ENCODE data around the gene AP4B1. TPM values are rescaled to one million over a fixed set of nuclear protein-coding genes. Genes with fewer than 3 reads are reported as not detected.

Gene AP4B1
- total and polyA plus RNA-seq, 2 of the 13 experiments (the other 11 are each of a cell fraction or from before 2014, with no cell fraction given) = 8.5 to 12.0 TPM

GRCh38 chr1:113872219-113872935 lies 32.2 kb downstream of the AP4B1 start (continued):
- no peak for TF ChIP-seq ZNF614 (CRISPR knock-in tag; IDR thresholded peaks at IDR 0.05; ENCODE audit: borderline replicate concordance)
- TF ChIP-seq THRA (CRISPR knock-in tag; IDR thresholded peaks at IDR 0.05; ENCODE audit: borderline replicate concordance) = no peak
- no peak for TF ChIP-seq ZNF335 (CRISPR knock-in tag; IDR thresholded peaks at IDR 0.05)
- TF ChIP-seq ZNF558 (CRISPR knock-in tag; IDR thresholded peaks at IDR 0.05; ENCODE audit: borderline replicate concordance) = no peak
- no peak for TF ChIP-seq THAP8 (CRISPR knock-in tag; IDR thresholded peaks at IDR 0.05; ENCODE audit: borderline replicate concordance)
- TF ChIP-seq ZNF547 (CRISPR knock-in tag; IDR thresholded peaks at IDR 0.05) = no peak
- TF ChIP-seq PREB (CRISPR knock-in tag; IDR thresholded peaks at IDR 0.05) = no peak
- no peak for TF ChIP-seq ZNF674 (CRISPR knock-in tag; IDR thresholded peaks at IDR 0.05; ENCODE audit: low read depth)
- TF ChIP-seq, protein P1, sequence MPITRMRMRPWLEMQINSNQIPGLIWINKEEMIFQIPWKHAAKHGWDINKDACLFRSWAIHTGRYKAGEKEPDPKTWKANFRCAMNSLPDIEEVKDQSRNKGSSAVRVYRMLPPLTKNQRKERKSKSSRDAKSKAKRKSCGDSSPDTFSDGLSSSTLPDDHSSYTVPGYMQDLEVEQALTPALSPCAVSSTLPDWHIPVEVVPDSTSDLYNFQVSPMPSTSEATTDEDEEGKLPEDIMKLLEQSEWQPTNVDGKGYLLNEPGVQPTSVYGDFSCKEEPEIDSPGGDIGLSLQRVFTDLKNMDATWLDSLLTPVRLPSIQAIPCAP (CRISPR knock-in tag; IDR thresholded peaks at IDR 0.05; ENCODE audit: low read depth) = no peak
- TF ChIP-seq, protein P2, sequence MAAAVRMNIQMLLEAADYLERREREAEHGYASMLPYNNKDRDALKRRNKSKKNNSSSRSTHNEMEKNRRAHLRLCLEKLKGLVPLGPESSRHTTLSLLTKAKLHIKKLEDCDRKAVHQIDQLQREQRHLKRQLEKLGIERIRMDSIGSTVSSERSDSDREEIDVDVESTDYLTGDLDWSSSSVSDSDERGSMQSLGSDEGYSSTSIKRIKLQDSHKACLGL (CRISPR knock-in tag; IDR thresholded peaks at IDR 0.05) = no peak
- TF ChIP-seq HMG20B (CRISPR knock-in tag; conservative IDR thresholded peaks at IDR 0.05) = no peak

Data from HepG2 (cell line).